GM19452 (cell line): ENCODE data around the gene LCN6.
"Not testable (repeated sequence)": the region's sequence is repeated elsewhere in the genome, so short reads cannot be mapped to it uniquely, and the experiment has no call there.

Experiments used
- ATAC-seq: cut with Tn5 transposase; IDR thresholded peaks from one replicate; pipeline ENCODE4 v1.9.1; 2021; ENCODE audit not compliant: unreplicated experiment

Gene LCN6

GRCh38 chr9:136760424-136760823, 12.1 kb upstream of the LCN6 start:
- no peak for ATAC-seq

DNA sequence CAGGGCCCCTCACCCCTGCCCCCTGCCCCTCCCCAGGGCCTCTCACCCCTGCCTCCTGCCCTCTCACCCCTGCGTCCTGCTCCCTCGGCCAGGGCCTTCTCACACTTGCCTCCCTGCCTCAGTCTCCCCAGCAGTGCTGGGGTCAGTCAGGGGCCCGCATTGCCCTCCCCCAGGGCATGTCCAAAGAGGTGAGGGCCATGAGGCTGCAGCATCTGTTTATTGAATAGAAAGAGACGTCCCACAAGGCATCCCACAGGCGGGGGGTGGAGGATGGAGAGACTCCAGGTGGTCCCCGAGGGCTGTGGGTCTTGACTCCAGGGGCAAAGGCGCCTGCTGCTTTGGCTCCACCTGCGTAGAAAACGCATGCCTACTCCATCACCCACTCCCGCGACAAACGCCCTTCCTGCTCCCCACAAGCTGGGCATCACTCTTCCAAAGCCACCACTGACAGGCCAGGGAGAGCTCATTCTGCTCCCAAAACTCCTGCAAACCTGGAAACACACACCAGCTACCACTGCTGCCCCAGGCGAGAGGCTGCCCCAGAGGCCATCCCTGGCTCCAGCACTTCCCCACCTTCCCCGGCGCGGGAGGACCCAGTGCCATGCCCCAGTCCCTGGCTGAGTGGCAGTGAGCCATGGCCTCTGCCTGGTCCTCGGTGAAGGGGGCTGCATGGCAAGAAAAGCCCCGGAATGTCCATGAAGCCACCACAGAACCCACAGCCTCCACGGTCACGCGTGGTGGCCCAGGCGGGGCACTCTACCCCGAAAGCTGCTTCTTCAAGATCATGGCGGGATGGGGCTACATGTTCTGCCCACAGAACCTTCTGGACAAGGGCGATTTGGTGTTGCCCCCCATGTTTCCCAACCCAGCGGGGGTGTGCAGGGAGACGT, 11.4 kb upstream of the LCN6 start:
- ATAC-seq: no peak

DNA sequence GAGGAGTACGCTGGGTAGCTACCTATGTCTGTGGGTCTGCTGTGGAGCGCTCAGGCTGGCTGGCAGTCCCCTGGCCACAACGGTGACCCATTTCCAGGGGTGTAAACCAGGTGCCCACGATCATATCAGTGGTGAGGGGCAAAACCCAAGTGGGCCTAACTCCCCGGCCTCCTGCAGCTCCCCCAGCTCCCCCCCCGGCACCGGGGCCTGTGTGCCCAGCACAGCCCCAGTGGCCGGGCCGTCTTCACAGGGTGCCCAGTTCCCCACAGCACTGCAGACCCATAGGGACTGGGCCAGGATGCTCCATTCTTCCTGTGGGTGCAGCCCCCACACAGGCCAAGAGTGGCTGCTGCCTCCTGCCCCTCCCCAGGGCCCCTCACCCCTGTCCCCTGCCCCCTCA, 10.7 kb upstream of the LCN6 start:
- no peak for ATAC-seq

DNA sequence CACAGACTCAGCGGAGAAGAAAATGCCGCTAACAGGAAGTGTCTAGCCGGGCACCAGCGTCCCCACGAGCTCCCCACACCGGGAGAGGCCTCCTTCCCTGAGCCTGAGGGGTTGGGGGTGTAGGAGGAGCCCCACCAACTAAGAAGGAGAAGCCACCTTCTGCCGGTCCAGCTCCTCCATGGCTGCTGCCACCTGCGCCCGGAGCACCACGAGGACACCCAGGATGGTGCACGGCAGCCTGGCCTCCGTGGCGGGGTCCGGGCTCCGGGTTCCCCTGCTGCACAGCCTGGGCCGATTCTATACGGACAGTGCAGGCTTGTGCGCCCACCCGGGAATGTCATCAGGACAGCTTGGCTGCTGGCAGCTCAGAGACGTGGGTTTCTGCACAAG, 9.4 kb upstream of the LCN6 start:
- no peak for ATAC-seq

DNA sequence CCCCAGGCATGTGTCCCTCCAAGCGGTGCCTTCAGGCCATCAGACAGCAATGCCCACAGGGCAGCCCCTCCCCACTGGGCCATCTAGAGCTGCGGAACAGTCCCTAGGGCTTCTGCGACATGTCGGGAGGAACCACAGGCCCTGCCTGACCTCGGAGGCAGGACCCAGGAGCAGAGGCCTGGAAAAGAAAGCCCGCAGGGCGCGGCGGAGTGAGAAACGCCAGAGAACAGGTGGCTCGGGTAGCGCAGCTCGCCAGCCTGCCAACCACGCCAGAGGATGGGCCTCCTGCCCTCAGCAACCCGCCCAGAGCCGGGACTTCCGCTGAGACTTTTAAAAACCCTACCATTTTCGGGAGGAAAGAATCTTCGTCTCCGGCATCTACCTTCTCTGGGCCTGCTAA, 9.0 kb upstream of the LCN6 start:
- ATAC-seq: no peak

DNA sequence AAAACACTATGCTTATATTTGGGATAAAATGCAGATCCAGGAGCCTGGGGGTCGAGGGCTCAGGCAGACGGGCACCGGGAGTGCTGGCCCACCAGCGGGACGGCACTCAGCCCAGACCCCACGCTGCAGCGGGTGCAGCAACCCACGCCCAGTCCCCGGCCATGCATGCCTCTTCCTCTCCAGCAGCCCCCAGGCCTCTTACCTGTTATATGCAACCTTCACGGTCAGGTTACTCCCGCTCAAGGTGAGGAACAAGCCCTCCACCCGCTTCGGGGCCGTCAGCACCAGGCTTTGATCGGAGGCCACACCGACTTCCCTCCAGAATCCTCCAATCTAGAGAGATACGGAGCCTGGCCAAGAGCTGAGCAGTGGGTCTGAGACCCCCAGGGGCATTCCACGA, 8.5 kb upstream of the LCN6 start:
- no peak for ATAC-seq

GRCh38 chr9:136756134-136756438, 7.8 kb upstream of the LCN6 start:
- no peak for ATAC-seq

- ATAC-seq: not testable (repeated sequence)
Observed at GRCh38 chr9:136755302-136756133, 7.2 kb upstream of the LCN6 start.

DNA sequence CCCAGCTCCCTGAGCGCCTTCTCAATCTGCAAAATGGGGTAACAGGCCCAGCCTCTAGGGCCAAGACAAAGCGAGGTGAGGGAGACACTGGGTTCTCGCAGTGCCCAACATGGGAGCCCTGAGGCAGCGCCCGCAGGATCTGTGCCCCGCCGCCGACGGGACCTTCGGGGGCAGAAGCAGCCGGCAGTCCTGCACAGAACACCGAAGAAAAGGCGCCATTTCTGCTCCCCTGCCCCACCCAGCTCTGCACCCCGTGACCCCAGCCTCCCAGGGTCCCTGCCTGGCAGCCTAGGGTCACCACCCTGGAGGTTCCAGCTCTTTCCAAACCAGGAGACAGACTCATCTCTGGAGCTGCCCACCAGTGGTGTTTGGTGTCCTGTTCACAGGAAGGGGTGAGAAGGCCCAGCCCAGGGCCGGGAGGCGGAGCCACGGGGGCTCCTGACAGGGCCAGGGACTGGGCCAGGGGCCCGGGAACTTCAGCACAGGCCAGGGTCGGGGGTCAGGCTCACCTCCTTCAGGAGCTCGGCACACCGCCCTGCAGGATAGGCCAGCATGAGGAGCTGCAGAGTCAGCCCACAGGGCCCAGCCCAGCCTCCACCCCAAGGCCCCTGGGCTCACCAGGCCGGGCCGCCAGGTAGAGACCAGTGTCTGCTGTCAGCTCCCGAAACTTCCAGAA, 6.4 kb upstream of the LCN6 start:
- ATAC-seq: no peak

- no peak for ATAC-seq
Observed at GRCh38 chr9:136754059-136754572, 5.8 kb upstream of the LCN6 start.

- no peak for ATAC-seq
Observed at GRCh38 chr9:136753371-136754058, 5.2 kb upstream of the LCN6 start.

DNA sequence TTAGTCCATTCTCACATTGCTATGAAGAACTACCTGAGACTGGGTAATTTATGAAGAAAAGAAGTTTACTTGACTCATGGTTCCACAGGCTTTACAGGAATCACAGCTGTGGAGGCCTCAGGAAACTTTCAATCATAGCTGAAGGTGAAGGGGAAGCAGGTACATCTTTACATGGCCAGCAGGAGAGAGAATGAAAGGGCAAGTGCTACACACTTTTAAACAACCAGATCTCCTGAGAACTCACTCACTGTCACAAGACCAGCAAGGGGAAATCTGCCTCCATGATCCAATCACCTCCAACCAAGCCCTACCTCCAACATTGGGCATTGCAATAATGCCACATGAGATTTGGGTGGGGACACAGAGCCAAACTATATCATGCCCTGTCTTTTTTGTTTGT, 3.5 kb upstream of the LCN6 start:
- ATAC-seq: no peak

- ATAC-seq: no peak
Observed at GRCh38 chr9:136751244-136751643, 2.9 kb upstream of the LCN6 start.

GRCh38 chr9:136750526-136750925, 2.2 kb upstream of the LCN6 start:
- ATAC-seq: no peak

GRCh38 chr9:136748666-136749611, 614 bp upstream of the LCN6 start:
- no peak for ATAC-seq

DNA sequence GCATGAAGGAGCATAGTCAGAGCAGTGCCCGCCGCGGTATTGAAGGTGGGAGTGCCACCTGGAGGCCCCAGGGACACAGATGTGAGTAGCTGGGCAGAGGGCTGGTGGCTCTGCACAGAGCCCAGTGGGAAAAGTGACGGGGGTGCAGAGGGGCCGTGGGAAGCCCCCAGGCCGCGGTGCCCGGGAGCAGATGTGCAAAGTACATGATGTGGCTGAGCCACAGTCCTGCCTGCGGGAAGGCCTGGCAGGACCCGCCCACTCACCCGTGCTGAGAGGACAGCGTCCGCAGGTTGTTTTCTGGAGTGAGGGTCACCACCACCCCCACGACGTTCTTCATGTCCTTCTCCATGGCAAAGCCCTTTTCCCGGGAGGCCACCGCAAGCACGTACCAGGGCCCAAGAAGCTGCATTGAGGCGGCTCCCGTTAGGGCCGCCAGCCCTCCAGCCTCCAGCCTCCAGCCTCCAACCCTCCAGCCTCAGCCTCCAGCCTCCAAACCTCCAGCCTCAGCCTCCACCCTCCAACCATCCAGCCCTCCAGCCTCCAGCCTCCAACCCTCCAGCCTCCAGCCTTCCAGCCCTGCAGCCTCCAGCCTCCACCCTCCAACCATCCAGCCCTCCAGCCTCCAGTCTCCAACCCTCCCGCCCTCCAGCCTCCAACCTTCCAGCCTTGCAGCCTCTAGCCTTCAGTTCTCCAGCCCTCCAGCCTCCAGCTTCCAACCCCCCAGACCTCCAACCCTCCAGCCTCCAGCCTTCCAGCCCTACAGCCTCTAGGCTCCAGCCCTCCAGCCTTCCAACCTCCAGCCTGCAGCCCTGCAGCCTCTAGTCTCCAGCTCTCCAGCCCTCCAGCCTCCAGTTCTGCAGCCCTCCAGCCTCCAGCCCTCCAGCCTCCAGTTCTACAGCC, 914 bp downstream of the LCN6 start:
- no peak for ATAC-seq

GRCh38 chr9:136746621-136747020, 1.7 kb downstream of the LCN6 start:
- no peak for ATAC-seq

DNA sequence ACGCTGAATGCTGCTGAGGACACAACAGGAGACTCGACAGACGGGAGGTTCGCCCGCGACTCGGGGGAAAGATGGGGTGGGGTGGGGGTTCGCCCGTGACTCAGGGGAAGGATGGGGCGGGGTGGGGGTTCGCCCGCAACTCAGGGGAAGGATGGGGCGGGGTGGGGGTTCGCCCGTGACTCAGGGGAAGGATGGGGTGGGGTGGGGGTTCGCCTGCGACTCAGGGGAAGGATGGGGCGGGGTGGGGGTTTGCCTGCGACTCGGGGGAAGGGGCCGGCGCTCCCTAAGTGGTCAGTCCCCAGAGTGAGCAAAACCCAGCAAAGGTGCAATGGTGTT, 2.2 kb downstream of the LCN6 start:
- ATAC-seq: no peak
